ENCODE measurements around the gene ABL2.
A peak's percentile ranks its signal among the peaks of the same experiment; 100 is the strongest.
"Not testable (repeated sequence)": the region's sequence is repeated elsewhere in the genome, so short reads cannot be mapped to it uniquely, and the experiment has no call there.

ABL2 gene

DNA sequence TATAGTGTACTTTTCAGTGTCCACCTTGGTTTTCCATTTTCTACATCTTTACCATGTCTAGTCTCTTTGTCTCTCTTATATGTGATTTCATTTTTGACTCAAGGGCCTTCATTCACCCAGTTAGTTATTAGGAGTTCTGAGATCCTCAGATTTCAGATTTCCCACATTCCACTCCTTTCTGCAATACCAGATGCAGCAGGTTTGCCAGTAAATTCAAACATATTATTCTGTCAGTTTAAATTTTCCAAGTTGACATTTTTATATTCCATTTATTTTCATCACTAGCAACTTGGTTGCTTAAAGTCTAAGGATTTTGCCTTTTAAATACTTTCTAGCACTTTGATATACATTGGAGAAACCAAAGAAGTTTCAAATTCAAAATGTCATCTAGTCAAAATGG lies 42.4 kb downstream of the ABL2 start:
- Histone ChIP-seq H3K4me2 (ENCODE audit: low read length) (no peak overlapping the region), H3K9ac (ENCODE audit: low read depth, low read length) (no peak overlapping the region), H3K27me3 (ENCODE audit: control insufficient read depth, insufficient read depth, low read length) (no peaks in the 10 kb centered on the region), H3K9me3 (replicated peaks; ENCODE audit: low read length) (no peaks in the 10 kb centered on the region), H3K4me1 (ENCODE audit: control insufficient read depth, insufficient read depth, low read length) (no peaks in the 10 kb centered on the region), H3K36me3 (ENCODE audit: insufficient read depth, low read length) (no peaks in the 10 kb centered on the region), H3K4me3 (ENCODE audit: low read length) (no peak overlapping the region)

DNA sequence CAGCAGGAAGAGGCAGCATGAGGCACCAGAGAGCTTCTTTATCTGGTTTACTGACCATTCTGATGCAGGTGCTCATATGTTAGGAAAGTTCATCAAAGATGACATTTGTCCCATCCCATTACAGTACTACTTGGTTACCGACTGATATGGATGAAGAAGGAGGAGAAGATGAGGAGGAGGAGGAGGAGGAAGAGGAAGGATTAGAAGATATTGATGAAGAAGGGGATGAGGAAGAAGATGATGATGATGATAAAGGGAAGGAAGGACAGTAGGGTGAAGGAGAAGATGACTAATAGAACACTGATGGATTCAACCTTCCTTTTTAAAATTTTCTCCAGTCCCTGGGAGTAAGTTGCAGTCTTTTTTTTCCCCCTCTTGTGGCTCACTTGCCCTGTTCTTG lies 45.1 kb downstream of the ABL2 start:
- H3K27me3 ChIP-seq (ENCODE audit: control insufficient read depth, insufficient read depth, low read length), result no peaks in the 10 kb centered on the region
- H3K4me3 ChIP-seq (ENCODE audit: low read length), result no peak overlapping the region
- peaks cover 12% of the 10 kb centered on the region for H3K4me1 ChIP-seq (ENCODE audit: control insufficient read depth, insufficient read depth, low read length)
- H3K9me3 ChIP-seq (replicated peaks; ENCODE audit: low read length), result no peaks in the 10 kb centered on the region
- no peak overlapping the region for H3K9ac ChIP-seq (ENCODE audit: low read depth, low read length)
- H3K4me2 ChIP-seq (ENCODE audit: low read length), result no peak overlapping the region
- no peaks in the 10 kb centered on the region for H3K36me3 ChIP-seq (ENCODE audit: insufficient read depth, low read length)

DNA sequence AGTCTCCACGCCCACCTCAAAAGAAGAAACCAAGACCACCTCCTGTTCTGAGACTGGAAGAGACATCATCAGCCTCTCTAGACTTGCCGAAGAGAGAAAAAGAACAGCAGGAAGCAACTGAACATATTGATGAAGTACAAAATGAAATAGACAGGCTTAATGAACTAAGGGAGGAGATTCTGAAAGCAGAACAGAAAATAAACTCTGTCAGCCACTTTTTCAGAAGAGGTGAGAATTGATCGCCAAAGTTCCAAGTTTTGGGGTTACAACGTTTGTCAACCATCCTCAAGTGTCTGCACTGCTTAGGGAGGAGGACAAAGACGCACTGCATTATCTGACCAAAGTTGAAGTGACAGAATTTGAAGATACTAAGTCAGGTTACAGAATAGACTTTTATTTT lies 45.6 kb downstream of the ABL2 start:
- no peaks in the 10 kb centered on the region for H3K27me3 ChIP-seq (ENCODE audit: control insufficient read depth, insufficient read depth, low read length)
- H3K4me1 ChIP-seq (ENCODE audit: control insufficient read depth, insufficient read depth, low read length), result peaks cover 18% of the 10 kb centered on the region
- no peak overlapping the region for H3K4me3 ChIP-seq (ENCODE audit: low read length)
- no peaks in the 10 kb centered on the region for H3K36me3 ChIP-seq (ENCODE audit: insufficient read depth, low read length)
- no peak overlapping the region for H3K4me2 ChIP-seq (ENCODE audit: low read length)
- no peaks in the 10 kb centered on the region for H3K9me3 ChIP-seq (replicated peaks; ENCODE audit: low read length)
- H3K9ac ChIP-seq (ENCODE audit: low read depth, low read length), result no peak overlapping the region

DNA sequence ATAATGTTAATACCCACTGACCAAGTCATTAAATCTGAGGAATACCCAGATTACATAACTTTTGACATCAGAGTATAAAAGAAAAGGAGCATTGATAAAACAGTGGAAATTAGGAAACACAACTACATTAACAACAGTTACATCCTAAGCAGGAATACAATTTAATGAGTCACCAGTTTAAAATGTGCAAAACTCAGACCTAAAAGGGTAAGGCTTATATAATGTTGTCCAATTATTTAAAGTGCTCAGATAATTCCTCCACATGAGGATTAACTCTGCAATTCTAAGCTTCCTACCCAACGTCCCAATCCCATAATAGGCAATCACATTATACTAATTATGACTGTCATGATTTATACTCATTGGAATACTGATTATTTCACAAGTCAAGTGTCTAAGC lies 50.5 kb downstream of the ABL2 start:
- peaks cover 49% of the 10 kb centered on the region for H3K4me1 ChIP-seq (ENCODE audit: control insufficient read depth, insufficient read depth, low read length)
- no peak overlapping the region for H3K9ac ChIP-seq (ENCODE audit: low read depth, low read length)
- no peaks in the 10 kb centered on the region for H3K27me3 ChIP-seq (ENCODE audit: control insufficient read depth, insufficient read depth, low read length)
- H3K4me3 ChIP-seq (ENCODE audit: low read length), result no peak overlapping the region
- no peaks in the 10 kb centered on the region for H3K36me3 ChIP-seq (ENCODE audit: insufficient read depth, low read length)
- H3K9me3 ChIP-seq (replicated peaks; ENCODE audit: low read length), result no peaks in the 10 kb centered on the region
- H3K4me2 ChIP-seq (ENCODE audit: low read length), result peak overlapping the region; percentile 16

DNA sequence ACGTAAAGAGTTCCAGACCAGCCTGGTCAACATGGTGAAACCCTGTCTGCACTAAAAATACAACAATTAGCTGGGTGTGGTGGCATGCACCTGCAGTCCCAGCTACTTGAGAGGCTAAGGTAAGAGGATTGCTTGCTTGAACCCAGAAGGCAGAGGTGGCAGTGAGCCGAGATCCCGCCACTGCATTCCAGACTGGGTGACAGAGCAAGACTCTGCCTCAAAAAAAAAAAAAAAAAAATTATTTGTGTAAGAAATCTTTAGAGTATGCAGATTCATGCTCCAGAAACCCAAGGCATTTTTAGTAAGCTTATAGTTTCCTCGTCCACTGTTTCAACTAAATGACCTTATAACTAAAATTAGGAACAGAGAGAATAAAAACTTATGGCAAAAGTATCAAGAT lies 51.3 kb downstream of the ABL2 start:
- Histone ChIP-seq H3K4me2 (ENCODE audit: low read length) (no peak overlapping the region), H3K27me3 (ENCODE audit: control insufficient read depth, insufficient read depth, low read length) (no peaks in the 10 kb centered on the region), H3K36me3 (ENCODE audit: insufficient read depth, low read length) (no peaks in the 10 kb centered on the region), H3K4me3 (ENCODE audit: low read length) (no peak overlapping the region), H3K9me3 (replicated peaks; ENCODE audit: low read length) (no peaks in the 10 kb centered on the region), H3K4me1 (ENCODE audit: control insufficient read depth, insufficient read depth, low read length) (peaks cover 49% of the 10 kb centered on the region), H3K9ac (ENCODE audit: low read depth, low read length) (no peak overlapping the region)

DNA sequence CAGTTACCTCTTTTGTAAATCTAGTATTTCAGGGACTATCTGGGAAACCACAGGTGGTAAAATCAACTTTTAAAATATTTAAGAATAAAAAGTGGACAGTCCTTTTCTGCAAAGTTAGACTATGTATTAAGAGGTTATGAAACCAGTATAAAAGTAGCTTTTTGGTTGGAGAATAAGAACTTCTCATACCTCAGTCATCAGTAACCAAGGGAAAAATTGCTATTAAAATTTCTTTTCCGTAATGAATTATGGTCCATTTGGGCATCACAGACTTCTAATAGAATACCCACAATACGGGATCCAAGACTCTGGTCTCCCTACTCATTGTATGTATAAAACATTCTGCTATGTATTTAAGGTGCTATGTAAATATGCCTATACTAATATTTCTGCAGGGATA lies 51.9 kb downstream of the ABL2 start:
- Histone ChIP-seq H3K9ac (ENCODE audit: low read depth, low read length) (no peak overlapping the region), H3K36me3 (ENCODE audit: insufficient read depth, low read length) (no peaks in the 10 kb centered on the region), H3K4me1 (ENCODE audit: control insufficient read depth, insufficient read depth, low read length) (peaks cover 49% of the 10 kb centered on the region), H3K4me2 (ENCODE audit: low read length) (no peak overlapping the region), H3K4me3 (ENCODE audit: low read length) (no peak overlapping the region), H3K27me3 (ENCODE audit: control insufficient read depth, insufficient read depth, low read length) (no peaks in the 10 kb centered on the region), H3K9me3 (replicated peaks; ENCODE audit: low read length) (no peaks in the 10 kb centered on the region)

DNA sequence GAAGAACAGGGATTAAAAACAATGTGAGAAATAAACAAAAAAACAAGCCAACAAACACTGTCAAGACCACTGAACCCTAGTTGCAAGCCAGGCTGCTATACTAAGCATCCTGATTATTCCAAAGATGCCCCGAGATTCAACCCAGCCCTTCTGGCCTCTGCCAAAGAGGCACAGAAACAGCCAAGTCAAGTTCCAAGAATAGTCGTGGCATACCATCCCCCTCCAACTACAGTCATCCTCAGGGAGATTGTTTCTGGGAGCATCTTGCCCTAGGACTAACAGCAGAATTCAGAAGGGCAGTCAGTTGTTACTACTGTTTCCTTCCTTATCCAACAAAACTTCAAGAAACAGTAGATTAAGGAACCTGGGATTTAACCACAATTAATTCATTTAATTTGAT lies 52.3 kb downstream of the ABL2 start:
- Histone ChIP-seq H3K27me3 (ENCODE audit: control insufficient read depth, insufficient read depth, low read length) (no peaks in the 10 kb centered on the region), H3K4me3 (ENCODE audit: low read length) (no peak overlapping the region), H3K36me3 (ENCODE audit: insufficient read depth, low read length) (no peaks in the 10 kb centered on the region), H3K4me1 (ENCODE audit: control insufficient read depth, insufficient read depth, low read length) (peaks cover 49% of the 10 kb centered on the region), H3K9ac (ENCODE audit: low read depth, low read length) (peak overlapping the region; percentile 22), H3K4me2 (ENCODE audit: low read length) (no peak overlapping the region), H3K9me3 (replicated peaks; ENCODE audit: low read length) (no peaks in the 10 kb centered on the region)

DNA sequence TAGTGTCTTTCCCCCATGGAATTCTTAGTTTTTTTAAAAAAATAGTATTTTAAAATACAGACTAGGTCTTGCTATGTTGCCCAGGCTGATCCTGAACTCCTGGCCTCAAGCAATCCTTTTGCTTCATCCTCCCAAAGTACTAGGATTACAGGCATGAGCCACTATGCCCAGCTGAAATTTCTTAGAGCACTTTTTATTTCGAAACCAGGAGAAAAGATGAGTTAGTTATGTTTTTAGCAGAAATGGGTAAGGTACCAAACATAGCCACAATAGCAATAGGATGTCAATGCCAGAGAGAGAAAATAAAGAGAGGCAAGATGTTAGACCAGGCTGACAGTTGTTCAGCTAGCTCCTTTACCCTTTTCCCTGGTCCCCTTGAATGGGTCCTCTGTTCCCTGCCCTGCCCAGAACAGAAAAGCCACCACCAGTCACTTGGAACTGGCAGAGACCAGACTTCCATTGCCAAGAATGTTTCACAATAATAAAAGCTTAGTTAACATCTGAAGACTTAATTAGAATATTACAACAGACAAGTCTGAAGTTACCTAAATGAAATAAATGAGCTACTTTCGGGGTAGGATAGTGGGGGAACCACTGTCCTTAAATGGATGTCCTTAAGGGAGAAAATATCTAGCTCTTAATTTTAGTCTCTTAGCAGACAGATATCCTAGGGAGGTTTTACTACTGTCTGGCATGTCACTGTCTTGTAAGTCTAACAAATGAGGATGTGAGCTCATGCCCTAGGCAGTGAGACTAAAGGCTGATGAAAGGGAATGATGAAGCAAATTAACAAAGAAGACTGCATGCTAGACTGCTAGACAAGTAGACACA lies 54.3 kb downstream of the ABL2 start:
- Histone ChIP-seq H3K9me3 (replicated peaks; ENCODE audit: low read length) (no peaks in the 10 kb centered on the region), H3K27me3 (ENCODE audit: control insufficient read depth, insufficient read depth, low read length) (no peaks in the 10 kb centered on the region), H3K4me2 (ENCODE audit: low read length) (peak overlapping the region; percentile 14), H3K36me3 (ENCODE audit: insufficient read depth, low read length) (no peaks in the 10 kb centered on the region), H3K9ac (ENCODE audit: low read depth, low read length) (peak overlapping the region; percentile 54), H3K4me3 (ENCODE audit: low read length) (no peak overlapping the region), H3K4me1 (ENCODE audit: control insufficient read depth, insufficient read depth, low read length) (peaks cover 43% of the 10 kb centered on the region)

DNA sequence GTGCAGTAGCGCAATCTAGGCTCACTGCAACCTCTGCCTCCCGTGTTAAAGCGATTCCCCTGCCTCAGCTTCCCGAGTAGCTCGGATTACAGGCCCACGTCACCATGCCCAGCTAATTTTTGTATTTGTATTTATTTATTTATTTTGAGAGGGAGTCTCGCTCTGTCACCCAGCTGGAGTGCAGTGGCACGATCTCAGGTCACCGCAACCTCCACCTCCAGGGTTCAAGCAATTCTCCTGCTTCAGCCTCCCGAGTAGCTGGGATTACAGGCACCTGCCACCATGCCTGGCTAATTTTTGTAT lies 59.1 kb downstream of the ABL2 start:
- not testable (repeated sequence) for H3K9me3 ChIP-seq (replicated peaks; ENCODE audit: low read length); H3K9ac ChIP-seq (ENCODE audit: low read depth, low read length); H3K27me3 ChIP-seq (ENCODE audit: control insufficient read depth, insufficient read depth, low read length); H3K4me3 ChIP-seq (ENCODE audit: low read length); H3K36me3 ChIP-seq (ENCODE audit: insufficient read depth, low read length)
- Histone ChIP-seq H3K4me1 (ENCODE audit: control insufficient read depth, insufficient read depth, low read length) (peaks cover 42% of the 10 kb centered on the region), H3K4me2 (ENCODE audit: low read length) (peak overlapping the region; percentile 68)

DNA sequence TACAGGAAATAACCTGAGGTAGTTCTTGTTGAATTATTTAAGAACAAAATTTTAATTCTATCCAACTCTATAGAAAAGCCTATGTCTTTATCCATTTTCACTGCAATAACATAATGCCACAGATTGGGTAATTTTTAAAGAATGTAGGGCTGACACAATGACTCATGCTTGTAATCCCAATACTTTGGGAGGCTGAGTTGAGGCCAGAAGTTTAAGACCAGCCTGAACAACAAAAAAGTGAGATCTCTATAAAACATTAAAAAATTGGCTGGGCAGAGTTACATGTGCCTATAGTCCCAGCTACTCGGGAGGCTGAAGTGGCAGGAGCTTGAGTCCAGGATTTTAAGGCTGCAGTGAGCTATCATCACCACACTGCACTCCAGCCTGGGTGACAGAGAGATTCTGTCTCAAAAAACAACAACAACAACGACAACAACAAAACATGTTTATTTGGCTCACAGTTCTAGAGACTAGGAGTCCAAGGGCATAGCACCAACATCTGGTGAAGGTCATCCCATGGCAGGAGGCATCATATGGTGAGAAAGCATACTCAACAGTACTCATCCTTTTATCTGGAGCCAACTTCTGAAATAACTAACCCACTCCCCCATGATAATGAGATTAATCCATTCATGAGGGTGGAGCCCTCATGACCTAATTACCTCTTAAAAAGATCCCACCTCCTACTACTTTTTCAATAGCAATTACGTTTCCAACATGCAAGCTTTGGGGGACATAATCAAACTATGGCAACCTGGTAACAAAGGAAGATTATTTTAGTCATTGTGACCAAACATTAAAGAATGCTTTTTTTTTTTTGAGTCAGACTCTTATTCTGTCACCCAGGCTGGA lies 59.6 kb downstream of the ABL2 start:
- Histone ChIP-seq H3K4me2 (ENCODE audit: low read length) (peak overlapping the region; percentile 68), H3K9ac (ENCODE audit: low read depth, low read length) (peak overlapping the region; percentile 66), H3K27me3 (ENCODE audit: control insufficient read depth, insufficient read depth, low read length) (no peaks in the 10 kb centered on the region), H3K9me3 (replicated peaks; ENCODE audit: low read length) (no peaks in the 10 kb centered on the region), H3K4me1 (ENCODE audit: control insufficient read depth, insufficient read depth, low read length) (peaks cover 36% of the 10 kb centered on the region), H3K4me3 (ENCODE audit: low read length) (peak overlapping the region; percentile 50), H3K36me3 (ENCODE audit: insufficient read depth, low read length) (no peaks in the 10 kb centered on the region)

DNA sequence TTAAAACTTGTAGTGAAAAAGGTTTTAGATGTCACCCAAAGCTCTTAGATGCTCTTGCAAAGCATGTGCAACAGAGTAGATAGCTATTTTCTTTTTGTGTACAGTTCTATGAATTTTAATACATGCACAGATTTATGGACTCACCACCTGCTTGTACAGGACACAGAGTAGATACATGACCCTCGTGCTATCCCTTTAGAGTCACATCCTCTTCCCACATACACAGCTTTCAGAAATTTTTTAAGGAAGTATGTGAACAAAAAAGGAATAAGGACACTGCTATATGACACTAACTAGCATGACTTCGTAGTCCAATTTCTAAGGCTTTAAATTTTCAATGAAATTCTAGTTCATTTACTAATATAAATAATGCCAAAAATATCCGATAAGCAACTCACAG lies 60.9 kb downstream of the ABL2 start:
- Histone ChIP-seq H3K4me2 (ENCODE audit: low read length) (no peak overlapping the region), H3K27me3 (ENCODE audit: control insufficient read depth, insufficient read depth, low read length) (no peaks in the 10 kb centered on the region), H3K9ac (ENCODE audit: low read depth, low read length) (peak overlapping the region; percentile 3), H3K36me3 (ENCODE audit: insufficient read depth, low read length) (no peaks in the 10 kb centered on the region), H3K4me3 (ENCODE audit: low read length) (no peak overlapping the region), H3K4me1 (ENCODE audit: control insufficient read depth, insufficient read depth, low read length) (peaks cover 48% of the 10 kb centered on the region), H3K9me3 (replicated peaks; ENCODE audit: low read length) (no peaks in the 10 kb centered on the region)

DNA sequence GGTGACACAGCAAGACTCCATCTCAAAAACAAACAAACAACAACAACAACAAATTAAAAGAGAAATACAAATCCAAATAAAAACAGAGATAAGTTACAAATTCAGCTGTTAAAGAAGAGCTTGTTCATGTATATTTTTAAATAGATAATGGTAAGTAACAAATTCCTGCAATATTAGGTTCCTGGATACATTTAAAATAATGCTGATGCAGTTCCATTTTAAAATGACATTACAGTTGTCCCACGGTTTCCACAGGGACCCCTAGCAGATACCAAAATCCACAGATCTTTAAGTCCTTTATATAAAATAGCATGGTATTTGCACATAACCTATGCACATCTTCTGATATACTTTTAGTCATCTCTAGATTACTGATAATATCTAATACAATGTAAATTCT lies 61.5 kb downstream of the ABL2 start:
- Histone ChIP-seq H3K4me3 (ENCODE audit: low read length) (no peak overlapping the region), H3K36me3 (ENCODE audit: insufficient read depth, low read length) (no peaks in the 10 kb centered on the region), H3K9ac (ENCODE audit: low read depth, low read length) (no peak overlapping the region), H3K9me3 (replicated peaks; ENCODE audit: low read length) (no peaks in the 10 kb centered on the region), H3K4me2 (ENCODE audit: low read length) (no peak overlapping the region), H3K4me1 (ENCODE audit: control insufficient read depth, insufficient read depth, low read length) (peaks cover 49% of the 10 kb centered on the region), H3K27me3 (ENCODE audit: control insufficient read depth, insufficient read depth, low read length) (no peaks in the 10 kb centered on the region)

Data from skeletal muscle satellite cell (primary cell).